Cardiac septum (tissue), 1 donor: ENCODE results near the gene HACD2. TPM values are rescaled to one million over a fixed set of nuclear protein-coding genes. Genes with fewer than 3 reads are reported as not detected.

Experiments
- DNase-seq: peaks from one replicate; pipeline ENCODE4 v3.0.0-alpha.2; 2020; ENCODE audit warnings: low spot score
- intact Hi-C: fragments of 100-400 bp; cut with DNase I; formaldehyde crosslinking; loops from one replicate; pipeline ENCODE4 v1.14.0; 2022
- total RNA-seq: library from RNA; stranded (reverse); fragmentation: NEBNext Ultra II Directional; extraction: Animal tissue kit (Norgen Biotek cat#: 25700); gene quantifications from one replicate; pipeline ENCODE4 v1.2.1, GENCODE V29; 2021
- donor health status: DM: no; HTN: no; CAD: no.

The HACD2 gene
- total RNA-seq, 1 donor from 2014 or later: 12.3 TPM

DNA sequence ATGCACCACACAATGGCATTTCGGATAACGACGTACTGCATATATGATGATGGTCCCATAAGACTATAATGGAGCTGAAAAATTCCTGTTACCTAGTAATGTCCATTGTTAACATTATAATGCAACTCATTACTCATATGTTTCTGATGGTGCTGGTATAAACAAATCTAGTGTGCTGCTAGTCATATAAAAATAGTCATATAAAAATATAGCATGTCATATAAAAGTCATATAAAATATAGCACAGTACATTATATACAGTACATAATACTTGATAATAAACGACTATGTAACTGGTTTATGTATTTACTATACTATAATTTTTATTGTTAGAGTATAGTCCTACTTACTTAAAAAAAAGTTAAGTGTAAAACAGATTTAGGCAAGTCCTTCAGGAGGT lies 50.6 kb downstream of the HACD2 start:
- DNase-seq: no peak
- intact Hi-C loops: no loop called here

DNA sequence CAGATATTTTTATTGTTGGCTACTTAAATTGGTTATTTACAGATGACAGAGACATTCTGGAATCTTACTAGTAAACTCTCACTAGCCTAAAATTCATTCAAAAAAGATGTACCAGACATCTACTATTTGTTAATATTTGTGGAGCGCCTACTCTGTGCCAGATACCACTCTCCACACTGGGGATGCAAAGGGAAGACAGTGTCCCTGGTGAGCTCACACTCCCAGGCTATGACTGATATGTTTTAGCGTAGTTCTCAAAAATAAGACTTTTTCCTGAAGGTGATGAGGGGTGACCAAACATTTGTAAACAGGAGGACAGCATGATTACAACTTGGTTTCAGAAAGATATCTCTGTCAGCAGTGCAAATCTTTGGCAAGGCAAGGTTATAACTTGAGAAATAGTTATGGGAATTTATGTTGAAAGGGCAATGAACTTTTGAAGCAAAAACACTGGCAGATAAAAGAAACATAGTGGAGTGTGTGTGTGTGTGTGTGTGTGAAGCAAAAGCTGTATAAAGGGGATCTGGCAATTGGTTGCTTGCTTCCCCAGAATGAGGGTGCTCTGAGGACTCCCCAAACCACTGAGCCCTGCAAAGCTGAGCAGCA lies 51.2 kb downstream of the HACD2 start:
- DNase-seq: no peak
- intact Hi-C loops: no loop called here

DNA sequence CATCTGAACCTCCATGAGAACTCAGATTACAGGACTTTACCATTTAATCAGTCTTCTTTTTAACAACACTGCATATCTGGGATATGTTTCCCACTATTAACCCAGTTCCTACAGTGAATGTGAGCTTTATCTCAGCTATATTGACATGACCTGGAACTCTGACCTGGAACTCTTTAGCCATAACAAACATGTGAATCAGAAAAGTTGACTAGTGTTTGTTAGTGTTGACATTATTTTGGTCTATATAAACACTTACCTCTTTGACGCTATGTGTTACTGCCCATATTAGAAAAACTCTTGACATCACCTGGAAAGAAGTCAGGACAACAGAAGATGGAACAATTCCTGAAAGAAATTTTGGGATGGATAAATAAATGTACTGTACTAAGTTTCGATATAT lies 56.7 kb downstream of the HACD2 start:
- intact Hi-C loops: no loop called here
- no peak for DNase-seq

DNA sequence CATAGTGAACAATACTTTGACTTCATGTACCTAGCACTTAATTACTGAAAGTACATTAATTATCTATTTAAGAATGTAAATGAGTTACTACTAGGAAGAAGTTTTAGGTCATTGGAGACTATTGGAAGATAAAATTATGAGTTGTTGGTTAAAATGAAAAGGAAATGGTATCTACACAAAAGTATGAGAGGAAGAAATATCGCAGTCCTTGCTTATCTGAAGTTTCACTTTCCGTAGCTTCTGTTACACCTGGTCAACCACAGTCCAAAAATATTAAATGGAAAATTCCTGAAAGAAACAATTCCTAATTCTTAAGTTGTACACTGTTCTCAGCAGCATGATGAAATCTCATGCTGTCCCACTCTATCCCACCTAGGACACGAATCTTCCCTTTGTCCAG lies 57.8 kb downstream of the HACD2 start:
- no peak for DNase-seq
- intact Hi-C loops: no loop called here

DNA sequence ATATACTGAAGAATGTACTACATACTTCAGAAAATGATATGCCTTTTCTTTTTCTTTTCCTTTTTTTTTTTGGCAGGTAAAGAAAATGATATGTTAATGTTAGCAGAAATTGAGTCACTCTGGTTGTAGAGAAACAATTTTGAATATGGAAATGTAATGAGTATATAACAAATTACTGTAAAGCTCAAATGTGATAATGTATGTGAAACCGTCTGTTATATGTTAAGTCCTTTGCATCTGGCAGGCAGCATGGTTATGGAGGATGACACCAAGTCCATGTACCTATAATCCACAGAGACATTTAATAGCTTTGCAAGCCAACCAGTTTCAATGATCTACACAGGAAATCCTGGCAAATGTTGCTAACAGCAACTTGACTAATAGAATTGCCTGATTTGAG lies 58.4 kb downstream of the HACD2 start:
- intact Hi-C loops: no loop called here
- DNase-seq: no peak

DNA sequence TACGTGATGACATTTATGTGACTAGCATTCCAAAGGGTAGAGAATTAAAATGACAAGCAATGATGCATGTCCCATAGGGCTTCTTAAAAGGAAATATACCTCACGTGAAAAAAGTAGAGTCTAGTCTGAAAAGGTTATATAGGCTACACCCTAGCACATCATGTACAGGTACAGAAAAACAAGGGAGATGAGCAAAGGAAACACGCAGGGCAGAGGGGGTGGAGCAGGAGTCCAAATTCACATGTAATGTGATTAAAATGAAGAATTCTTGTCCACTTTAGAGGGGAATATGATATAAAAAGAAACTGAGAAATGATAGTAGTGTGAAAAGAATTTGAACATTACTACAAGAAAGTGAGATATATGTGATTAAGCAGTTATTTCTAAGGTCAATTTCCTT lies 59.4 kb downstream of the HACD2 start:
- no peak for DNase-seq

DNA sequence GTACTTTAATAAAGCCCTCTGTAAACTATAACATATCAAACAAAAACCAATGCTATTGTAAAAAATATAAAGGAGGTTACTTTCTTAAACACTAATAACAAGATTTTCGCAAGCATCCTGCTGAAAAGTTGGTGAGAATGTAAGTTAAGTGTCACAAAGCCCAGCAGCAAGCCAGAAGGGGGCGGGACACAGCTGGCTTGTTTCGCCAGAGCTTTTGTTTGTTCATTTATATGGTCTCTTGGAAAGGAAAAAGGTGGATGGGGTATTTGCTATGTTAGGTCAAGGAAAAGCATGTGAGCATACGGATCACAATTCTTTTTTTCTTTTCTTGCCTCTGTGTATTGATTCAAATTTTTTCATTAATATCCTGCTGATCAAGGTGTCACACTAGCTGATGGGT lies 59.9 kb downstream of the HACD2 start:
- intact Hi-C loops: no loop called here
- DNase-seq: no peak

More for the DNA sequence above, 59.4 kb downstream of the HACD2 start:
- intact Hi-C loops: no loop called here

DNA sequence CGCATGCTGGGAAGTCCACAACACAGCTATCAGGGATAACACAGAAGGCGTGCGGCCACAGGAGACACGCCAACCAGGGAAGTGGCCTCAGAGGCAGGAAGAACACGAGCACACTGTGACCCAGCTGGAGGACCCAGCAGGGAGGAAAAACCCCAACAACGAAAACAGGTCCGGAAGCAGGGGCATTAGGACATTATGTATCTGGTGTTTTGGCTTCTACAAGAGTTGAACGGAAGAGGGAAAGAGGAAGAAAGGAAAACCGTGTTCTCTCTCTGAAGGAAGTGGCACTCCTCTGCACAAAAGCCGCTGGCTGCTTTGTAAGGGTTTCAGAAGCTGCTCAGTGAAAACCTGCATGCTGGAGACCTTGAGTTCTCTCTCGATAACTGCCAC lies 61.8 kb downstream of the HACD2 start:
- DNase-seq: no peak
- intact Hi-C loops: no loop called here

DNA sequence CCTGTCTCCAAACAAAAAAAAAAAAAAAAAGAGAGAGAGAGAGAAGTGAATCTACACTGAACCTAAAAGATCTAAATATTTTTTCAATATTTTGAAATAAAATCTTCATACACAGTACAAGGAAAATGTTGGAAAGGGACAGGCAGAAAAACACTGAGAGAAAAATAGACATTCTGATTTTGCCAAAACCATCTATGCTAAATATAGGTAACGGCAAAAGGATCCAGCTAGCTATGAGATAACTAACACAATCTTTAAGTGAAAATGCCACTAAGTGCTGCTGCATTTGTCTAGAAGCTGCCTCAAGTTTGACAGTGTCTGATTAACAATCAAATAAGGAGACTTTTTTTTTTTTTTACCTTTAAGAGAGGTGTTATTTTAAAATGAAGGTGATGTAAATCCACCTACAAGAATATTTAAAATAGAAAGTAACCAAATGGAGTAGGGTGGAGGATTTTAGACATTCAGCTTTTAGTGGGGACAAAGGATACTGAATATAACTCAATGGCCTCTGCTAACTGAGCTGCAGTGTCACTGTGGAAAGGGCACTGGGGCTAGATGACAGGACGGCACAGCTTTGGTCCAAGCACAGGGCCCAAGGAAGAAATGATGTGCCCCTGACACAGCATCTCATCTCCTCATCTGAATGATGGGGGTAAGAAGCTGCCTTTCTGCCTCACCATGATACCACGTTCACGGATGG lies 62.4 kb downstream of the HACD2 start:
- intact Hi-C loops: no loop called here
- no peak for DNase-seq

DNA sequence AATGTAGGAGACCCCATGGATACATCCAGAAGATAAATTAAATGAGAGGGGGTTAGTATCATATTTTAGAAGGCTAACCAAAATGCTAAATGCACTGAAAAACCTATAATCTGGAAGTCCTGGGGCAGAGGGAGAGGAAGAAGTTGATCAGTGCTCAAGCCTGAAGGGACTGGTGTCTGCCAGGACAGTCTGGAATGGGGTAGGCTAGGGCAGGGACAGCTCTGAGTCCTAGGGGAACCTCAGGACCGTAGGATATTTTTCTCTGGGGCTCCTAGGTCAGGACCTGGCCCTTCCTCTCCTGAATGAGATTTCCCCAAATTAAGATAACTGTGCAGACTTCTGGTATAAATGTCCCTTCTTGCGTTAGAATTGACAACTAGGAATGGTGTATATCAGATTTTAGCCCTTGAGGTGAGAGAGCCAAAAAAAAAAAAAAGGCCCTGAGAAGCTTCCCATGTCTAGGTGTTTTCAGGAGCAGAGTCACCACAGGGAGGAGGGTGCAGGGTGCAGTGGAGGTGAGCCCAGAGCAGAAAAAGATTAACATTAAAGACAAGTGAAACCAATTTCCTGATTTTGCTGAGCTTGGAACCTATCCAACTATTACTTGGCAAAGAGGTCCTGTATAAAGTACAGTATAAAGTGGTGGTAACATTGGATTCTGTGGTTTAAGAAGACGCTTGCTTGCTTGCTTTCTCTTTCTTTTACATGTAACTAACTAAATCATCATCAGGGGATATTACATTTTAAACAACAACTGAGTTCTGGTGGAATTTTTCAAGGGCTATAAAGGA lies 63.5 kb downstream of the HACD2 start:
- DNase-seq: no peak
- intact Hi-C loops: no loop called here

DNA sequence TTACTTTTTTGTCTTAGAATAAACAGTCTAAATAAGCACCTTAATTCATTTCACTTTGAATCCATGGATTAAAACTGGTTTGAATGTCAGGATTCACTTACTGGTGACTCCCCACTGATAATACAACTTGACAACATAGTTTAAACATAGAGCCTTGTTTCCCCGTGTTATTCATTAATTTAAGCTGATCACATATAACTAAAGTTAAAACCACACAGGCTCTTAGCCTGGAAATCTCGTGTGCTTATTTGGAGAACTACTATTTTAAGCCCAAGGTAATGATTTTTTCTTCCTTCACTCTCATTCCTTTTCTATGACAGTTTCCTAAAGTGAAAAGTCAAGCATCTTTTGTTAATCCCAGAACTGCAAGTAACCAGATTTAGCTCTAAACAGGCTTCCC lies 64.2 kb downstream of the HACD2 start:
- intact Hi-C loops: no loop called here
- no peak for DNase-seq

DNA sequence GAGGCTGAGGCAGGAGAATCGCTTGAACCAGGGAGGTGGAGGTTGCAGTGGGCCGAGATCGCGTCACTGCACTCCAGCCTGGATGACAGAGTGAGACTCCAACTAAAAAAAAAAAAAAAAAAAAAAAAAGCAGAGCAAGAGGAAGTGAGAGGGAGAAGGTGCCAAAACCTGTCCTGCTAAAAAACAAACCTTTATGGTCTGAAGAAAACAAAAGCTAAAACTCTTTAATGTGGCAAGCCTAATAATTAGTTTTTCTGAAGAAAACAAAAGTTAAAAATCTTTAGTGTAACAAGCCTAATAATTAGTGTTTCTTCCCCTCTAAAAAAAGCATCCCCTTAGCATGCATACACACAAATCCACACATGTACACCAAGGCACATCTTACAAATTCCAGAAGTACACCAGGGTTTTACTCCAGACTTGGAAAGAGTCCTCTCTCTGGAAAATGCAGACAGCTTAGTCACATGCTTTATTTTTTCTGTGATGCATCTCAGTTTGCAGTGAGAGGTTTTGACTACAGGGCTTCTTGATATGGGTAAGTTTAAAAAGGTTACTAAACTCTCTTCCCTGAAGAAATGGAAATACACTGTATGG lies 65.9 kb downstream of the HACD2 start:
- intact Hi-C loops: no loop called here

DNA sequence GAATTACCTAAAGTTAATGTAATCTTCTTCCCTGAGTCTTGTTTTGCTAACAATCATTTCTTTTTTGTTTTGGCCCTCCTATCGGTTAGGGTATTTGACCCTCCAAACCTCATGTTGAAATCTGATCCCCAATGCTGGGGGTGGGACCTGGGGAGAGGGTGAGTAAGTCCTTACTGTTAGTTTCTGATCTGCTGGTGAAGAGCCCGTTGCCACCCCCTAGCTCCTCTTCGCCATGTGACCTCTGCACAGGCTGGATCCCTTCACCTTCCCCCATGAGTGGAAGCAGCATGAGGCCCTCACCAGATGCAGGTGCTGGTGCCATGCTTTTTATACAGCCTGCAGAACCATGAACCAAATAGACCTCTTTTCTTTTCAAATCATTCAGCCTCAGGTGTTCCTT lies 73.1 kb downstream of the HACD2 start:
- DNase-seq: no peak
- intact Hi-C loops: no loop called here

More for the DNA sequence above, 65.9 kb downstream of the HACD2 start:
- no peak for DNase-seq

DNA sequence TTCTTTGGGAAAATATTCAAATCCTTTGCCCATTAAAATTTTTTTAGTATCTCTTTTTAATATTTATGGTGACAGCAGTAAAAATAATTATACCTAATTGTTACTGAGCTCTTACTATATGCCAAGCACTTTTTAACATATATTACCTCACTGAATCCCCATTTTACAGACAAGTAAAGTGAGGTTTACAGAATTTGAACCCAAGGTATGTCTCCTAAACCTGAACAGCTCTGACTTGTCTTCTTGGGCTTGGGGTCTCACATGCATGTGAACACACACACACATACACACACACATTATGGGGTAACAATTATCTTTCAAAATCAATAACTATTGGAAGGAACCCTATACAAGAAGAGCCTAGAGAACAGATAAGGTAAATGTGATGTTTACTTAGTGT lies 73.8 kb downstream of the HACD2 start:
- no peak for DNase-seq
- intact Hi-C loops: no loop called here

DNA sequence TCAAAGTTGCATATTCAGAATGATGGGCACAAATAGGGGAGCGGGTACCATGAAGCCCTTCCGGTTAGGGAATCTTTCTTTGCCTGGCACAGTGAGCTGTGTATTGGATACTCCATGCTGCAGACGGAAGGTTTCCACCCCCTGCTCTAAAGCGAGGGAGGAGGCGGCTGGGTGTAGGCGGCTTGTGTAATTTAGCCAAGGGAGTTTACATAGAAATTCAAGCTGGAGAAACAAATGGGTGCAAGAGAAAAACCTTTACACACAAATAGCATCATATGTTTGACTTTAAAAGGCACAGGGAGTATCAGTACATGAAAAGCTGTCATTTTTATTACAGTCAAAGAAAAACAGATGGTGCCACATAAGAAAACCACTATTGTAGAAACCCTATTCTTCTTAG lies 76.7 kb downstream of the HACD2 start:
- intact Hi-C loops: no loop called here
- DNase-seq: no peak

DNA sequence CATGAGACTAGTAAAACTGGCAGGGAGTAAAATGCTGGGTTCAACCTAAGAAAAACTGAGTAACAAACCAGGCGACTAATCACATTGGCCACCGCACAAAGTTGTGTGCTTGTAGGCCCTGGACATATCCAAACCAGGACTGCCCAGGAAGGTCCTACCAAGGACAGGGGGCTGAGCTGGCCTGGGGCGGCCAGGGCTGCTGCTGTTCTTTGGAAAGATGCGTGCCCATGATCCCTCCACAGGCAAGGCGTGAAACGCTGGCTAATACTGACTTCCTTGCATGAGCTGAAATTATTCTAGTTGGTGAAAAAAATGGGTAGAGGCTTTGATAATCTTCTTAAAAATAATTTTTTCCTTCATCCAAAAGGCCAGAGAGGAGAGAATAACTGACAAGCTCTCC lies 79.0 kb downstream of the HACD2 start:
- intact Hi-C loops: no loop called here
- DNase-seq: no peak

DNA sequence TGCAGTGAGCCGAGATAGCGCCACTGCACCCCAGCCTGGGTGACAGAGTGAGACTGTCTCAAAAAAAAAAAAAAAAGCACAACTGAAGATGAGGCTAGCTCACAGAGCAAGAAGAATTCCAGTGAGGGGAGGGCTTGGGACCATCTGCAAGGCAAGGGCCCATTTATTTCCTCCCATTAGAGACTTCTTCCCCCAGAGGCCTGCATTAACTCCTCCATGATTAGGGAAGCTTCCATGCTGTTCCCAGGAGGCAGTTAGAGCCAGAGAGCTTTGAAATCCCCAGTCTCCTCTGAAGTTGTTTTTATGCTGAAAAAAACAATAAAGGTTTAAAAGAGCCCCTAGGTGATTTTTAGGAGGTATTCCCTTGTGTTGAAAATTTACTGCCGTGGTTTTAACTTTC lies 81.7 kb downstream of the HACD2 start:
- intact Hi-C loops: no loop called here
- no peak for DNase-seq

DNA sequence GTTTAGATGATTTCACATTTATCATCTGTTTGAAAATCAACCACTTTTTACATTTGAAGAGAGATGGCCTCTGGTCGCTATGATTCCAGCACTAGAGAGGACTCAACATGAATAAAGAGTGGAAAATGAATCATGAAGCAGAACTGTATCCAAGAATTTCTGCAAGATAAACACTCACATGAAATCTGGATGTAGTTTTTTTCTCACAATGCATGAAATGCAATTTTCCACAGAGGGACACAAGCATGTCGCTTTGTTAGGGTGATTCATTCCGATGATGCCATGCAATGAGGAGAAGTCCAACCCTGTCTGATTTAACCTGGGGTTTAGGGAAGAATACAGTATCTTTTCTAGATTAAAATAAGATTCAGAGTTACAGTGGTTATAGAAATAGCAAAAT lies 85.5 kb downstream of the HACD2 start:
- DNase-seq: no peak
- intact Hi-C loops: no loop called here

DNA sequence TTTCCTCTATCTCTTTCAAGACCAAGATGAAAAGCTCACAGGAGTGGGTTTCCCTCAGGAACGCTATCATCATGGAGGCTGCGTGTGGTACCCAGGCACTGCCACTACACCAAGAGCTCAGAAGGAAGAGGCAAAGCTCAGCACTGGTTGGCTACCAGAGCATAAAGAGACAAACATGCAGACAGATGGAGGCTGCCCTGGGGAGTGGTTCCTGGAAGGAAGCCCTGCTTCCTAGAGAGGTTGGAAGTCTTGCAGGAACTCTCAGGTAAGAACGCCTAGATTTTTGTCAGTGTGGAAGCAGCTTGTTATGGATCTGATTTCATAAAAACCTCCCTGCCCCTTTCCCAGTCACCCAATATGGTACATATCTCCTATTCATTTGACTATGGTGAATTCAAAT lies 86.1 kb downstream of the HACD2 start:
- intact Hi-C loops: no loop called here
- no peak for DNase-seq

DNA sequence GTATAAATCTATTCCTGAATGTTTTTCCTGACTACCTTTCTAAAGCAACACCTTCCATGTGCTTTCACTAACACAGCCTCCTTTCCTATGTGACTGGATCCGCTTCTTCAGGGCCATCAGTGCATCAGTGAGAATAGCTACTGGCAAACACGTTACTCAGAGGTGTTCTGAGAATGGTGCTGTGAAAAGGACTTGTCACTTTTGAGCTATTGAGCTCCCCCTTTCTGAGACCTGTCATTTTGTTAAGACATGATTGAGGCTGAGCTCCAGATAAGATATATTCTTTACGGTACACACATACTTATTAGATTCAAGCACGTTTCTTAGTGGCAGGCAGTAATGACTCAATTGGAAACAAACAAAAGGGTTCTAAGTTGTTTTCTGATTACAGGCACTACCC lies 90.9 kb downstream of the HACD2 start:
- DNase-seq: no peak
- intact Hi-C loops: no loop called here
